BE2C (cell line): ENCODE results near the gene SPPL3.

Experiments
- DNase-seq: peaks from one replicate; pipeline ENCODE4 v3.0.0-alpha.2; 2020
- H3K27me3 ChIP-seq: fragments of 250-450 bp; sonication (Bioruptor Pico); 2 replicates; pipeline ENCODE4 v1.5.1; 2020; ENCODE audit warnings: mild to moderate bottlenecking
- H3K36me3 ChIP-seq: fragments of 250-450 bp; sonication (Bioruptor Pico); 2 replicates; pipeline ENCODE4 v1.5.1; 2020; ENCODE audit warnings: mild to moderate bottlenecking
- H3K4me1 ChIP-seq: fragments of 250-450 bp; sonication (Bioruptor Pico); 2 replicates; pipeline ENCODE4 v1.5.1; 2020
- H3K4me3 ChIP-seq: 2 replicates; pipeline ENCODE4 v1.5.1; 2011; ENCODE audit warnings: low read depth, low read length
- H3K9me3 ChIP-seq: fragments of 250-450 bp; sonication (Bioruptor Pico); 2 replicates; pipeline ENCODE4 v1.5.1; 2020
- CTCF ChIP-seq: IDR thresholded peaks from 2 replicates; pipeline ENCODE4 v1.5.1; 2012; ENCODE audit warnings: mild to moderate bottlenecking, low read depth, low read length

Gene SPPL3

GRCh38 chr12:120895532-120895931 is 8.6 kb downstream of the SPPL3 start:
- no peaks in the 10 kb centered on the region for H3K9me3 ChIP-seq
- no peak overlapping the region for H3K4me3 ChIP-seq
- no peaks in the 10 kb centered on the region; the same call in 1 of the 2 replicates for H3K4me1 ChIP-seq
- no peak for DNase-seq
- no peak for TF ChIP-seq CTCF
- no peaks in the 10 kb centered on the region; the same call in 1 of the 2 replicates for H3K36me3 ChIP-seq
- H3K27me3 ChIP-seq = no peaks in the 10 kb centered on the region

DNA sequence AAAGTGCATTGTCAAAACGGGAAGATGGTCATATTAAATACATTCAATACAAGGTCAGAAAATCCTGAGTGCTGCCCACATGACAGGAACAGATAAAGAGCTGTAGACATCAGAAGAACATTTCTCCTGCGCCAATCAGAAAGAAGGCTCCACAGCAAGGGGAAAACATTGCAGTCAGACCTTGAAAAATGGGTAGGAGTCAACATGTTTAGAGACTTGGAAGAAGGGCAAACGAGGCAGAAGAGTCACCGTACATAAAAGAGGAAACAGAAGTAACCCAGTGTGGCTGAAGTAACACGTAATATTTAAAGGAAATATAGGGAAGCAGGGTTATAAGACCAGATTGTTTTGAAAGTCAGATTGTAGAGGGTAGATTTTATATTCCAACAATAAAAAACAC is 11.9 kb downstream of the SPPL3 start:
- Histone ChIP-seq H3K9me3 (no peaks in the 10 kb centered on the region), H3K36me3 (no peaks in the 10 kb centered on the region; the same call in 1 of the 2 replicates), H3K4me1 (no peaks in the 10 kb centered on the region; the same call in 1 of the 2 replicates), H3K4me3 (no peak overlapping the region), H3K27me3 (no peaks in the 10 kb centered on the region)
- no peak for DNase-seq
- TF ChIP-seq CTCF = no peak

DNA sequence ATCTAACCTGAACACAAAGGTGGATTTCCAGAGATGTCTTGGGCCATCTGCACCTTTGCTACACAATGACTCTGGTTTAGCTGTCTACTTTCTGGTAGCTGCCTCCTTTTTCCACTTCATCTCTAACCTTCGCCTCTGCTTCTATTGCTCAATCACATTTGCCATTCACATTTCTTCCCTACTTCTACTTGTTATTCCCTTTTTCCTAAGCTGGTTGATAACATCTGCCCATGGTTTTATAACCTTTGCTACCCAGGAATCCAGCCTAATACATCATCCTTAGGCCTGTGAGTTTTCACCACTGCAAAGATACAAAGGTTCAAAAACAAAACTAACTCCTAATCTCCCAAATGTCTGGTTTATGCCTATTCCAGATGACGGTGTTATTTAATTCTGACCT is 13.2 kb downstream of the SPPL3 start:
- H3K4me1 ChIP-seq = no peaks in the 10 kb centered on the region; the same call in 1 of the 2 replicates
- H3K4me3 ChIP-seq = no peak overlapping the region
- H3K36me3 ChIP-seq = no peaks in the 10 kb centered on the region; the same call in 1 of the 2 replicates
- TF ChIP-seq CTCF = no peak
- DNase-seq = no peak
- H3K27me3 ChIP-seq = no peaks in the 10 kb centered on the region
- no peaks in the 10 kb centered on the region for H3K9me3 ChIP-seq

DNA sequence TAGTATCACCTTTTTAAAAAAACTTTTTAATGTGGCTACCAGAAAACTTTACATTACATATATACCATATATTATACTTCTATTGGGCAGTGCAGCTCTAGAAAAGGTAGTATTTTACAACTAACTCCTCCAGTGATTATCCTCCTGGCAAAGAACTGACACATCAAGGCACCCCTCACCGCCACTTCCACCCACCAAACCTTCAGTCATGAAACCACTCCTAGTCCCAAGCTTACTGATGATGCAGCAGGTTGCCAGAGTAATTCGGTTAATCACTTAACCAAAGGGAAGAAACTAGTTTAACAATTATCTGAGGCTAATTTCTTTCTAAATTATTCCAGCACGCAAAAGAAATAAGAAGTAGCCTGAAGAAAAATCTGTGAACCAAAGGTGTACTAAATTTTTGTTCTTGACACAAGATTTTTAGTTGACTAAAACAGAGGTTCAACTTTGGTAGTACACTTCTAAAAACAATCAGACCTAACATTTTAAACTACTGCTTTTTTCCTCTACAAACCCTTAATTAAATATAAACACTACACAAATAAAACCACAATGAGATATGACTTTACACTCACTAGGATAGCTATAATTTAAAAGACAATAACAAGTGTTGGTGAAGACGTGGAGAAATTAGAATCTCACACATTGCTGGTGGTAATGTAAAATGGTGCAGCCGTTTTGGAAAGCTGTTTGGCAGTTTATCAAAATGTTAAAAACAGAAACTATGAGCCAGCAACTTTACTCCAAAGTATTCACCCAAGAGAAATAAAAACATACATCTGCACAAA is 16.7 kb downstream of the SPPL3 start:
- H3K27me3 ChIP-seq = no peaks in the 10 kb centered on the region
- no peak for DNase-seq
- no peaks in the 10 kb centered on the region; the same call in 1 of the 2 replicates for H3K4me1 ChIP-seq
- no peaks in the 10 kb centered on the region for H3K9me3 ChIP-seq
- H3K4me3 ChIP-seq = no peak overlapping the region
- TF ChIP-seq CTCF = no peak
- H3K36me3 ChIP-seq = no peaks in the 10 kb centered on the region

- no peak for DNase-seq
Observed at GRCh38 chr12:120886199-120887018, 17.7 kb downstream of the SPPL3 start.

More at GRCh38 chr12:120886199-120887018, 17.7 kb downstream of the SPPL3 start:
- TF ChIP-seq CTCF = no peak
- Histone ChIP-seq H3K27me3 (no peaks in the 10 kb centered on the region), H3K9me3 (no peaks in the 10 kb centered on the region), H3K36me3 (no peaks in the 10 kb centered on the region), H3K4me3 (no peak overlapping the region), H3K4me1 (no peaks in the 10 kb centered on the region; the same call in 1 of the 2 replicates)
